Spleen (tissue), 11 donors: Measurements from ENCODE around the gene FBXO10. TPM values are rescaled to one million over a fixed set of nuclear protein-coding genes. Genes with fewer than 3 reads are reported as not detected.

Experiments used
- DNase-seq: peaks from one replicate; pipeline ENCODE4 v3.0.0-alpha.2; 2020
- H3K27ac ChIP-seq, 8 donors: fragments of 200-600 bp; sonication (generic) in 7 of 8; 1 replicate in 4 of 8; 2 replicates in 4 of 8; pipeline versions ENCODE4 v1.5.0 to v1.8.0; 2016 to 2021; ENCODE audit warnings: inconsistent platforms in 4 of 8, mild to moderate bottlenecking in 4 of 8, moderate library complexity in 1 of 8
- H3K27me3 ChIP-seq, 7 donors: fragments of 200-600 bp; sonication (generic) in 6 of 7; replicated peaks in 1 of 7; 1 replicate in 4 of 7; 2 replicates in 3 of 7; pipeline versions ENCODE4 v1.5.0 to v1.8.0; 2016 to 2021; ENCODE audit warnings: inconsistent platforms in 3 of 7, mild to moderate bottlenecking in 1 of 7
- H3K36me3 ChIP-seq, 6 donors: fragments of 200-600 bp; sonication (generic) in 5 of 6; 1 replicate in 4 of 6; 2 replicates in 2 of 6; pipeline versions ENCODE4 v1.5.0 to v1.8.0; 2016 to 2021; ENCODE audit warnings: inconsistent platforms in 2 of 6
- H3K4me1 ChIP-seq, 6 donors: fragments of 200-600 bp; sonication (generic) in 5 of 6; 1 replicate in 3 of 6; 2 replicates in 3 of 6; pipeline versions ENCODE4 v1.5.0 to v1.8.0; 2016 to 2021; ENCODE audit warnings: inconsistent platforms in 3 of 6
- H3K4me3 ChIP-seq, 8 donors: fragments of 200-600 bp; sonication (generic) in 7 of 8; 1 replicate in 4 of 8; 2 replicates in 4 of 8; pipeline versions ENCODE4 v1.5.0 to v1.8.0; 2016 to 2021; ENCODE audit warnings: inconsistent platforms in 4 of 8, mild to moderate bottlenecking in 4 of 8, moderate library complexity in 2 of 8
- H3K9me3 ChIP-seq, 8 donors: fragments of 200-600 bp; sonication (generic) in 7 of 8; 1 replicate in 4 of 8; 2 replicates in 4 of 8; pipeline versions ENCODE4 v1.5.0 to v1.8.0; 2016 to 2021; ENCODE audit warnings: inconsistent platforms in 4 of 8
- CTCF ChIP-seq, 11 experiments: fragments of 200-600 bp in 7 of 11; fragments of 450-650 bp in 4 of 11; sonication (generic) in 4 of 11; IDR thresholded peaks in 8 of 11; conservative IDR thresholded peaks in 3 of 11; 1 replicate in 7 of 11; 2 replicates in 4 of 11; pipeline versions ENCODE4 v1.4.0 to v1.8.0; 2016 to 2021; ENCODE audit warnings: antibody characterized with exemption in 11 of 11, inconsistent platforms in 4 of 11, mild to moderate bottlenecking in 1 of 11
- POLR2A ChIP-seq, 3 donors: fragments of 450-650 bp; IDR thresholded peaks; one replicate each; pipeline ENCODE4 v1.5.1; 2017; ENCODE audit warnings: antibody characterized with exemption in 3 of 3, mild to moderate bottlenecking in 1 of 3
- POLR2AphosphoS5 ChIP-seq, 3 donors: sonication (generic); formaldehyde crosslinking; IDR thresholded peaks; one replicate each; pipeline ENCODE4 v1.5.1; 2017; ENCODE audit warnings: antibody characterized with exemption in 3 of 3
- WGBS, 5 donors: extraction: QIAGEN DNeasy Blood & Tissue Kit in 3 of 5; methylation state at CpG; one replicate each; pipeline versions ENCODE4 v1.1.5 to v1.1.7; 2013 to 2018; 5-methylcytosine and 5-hydroxymethylcytosine counted together
- intact Hi-C: fragments of 100-400 bp; cut with DNase I; formaldehyde crosslinking; loops from one replicate; pipeline ENCODE4 v1.15.0; 2023; ENCODE audit warnings: low total_unique reads
- polyA plus RNA-seq, 3 donors: library from polyadenylated mRNA; stranded (reverse); fragments of 200-250 nt; gene quantifications; one replicate each; pipeline ENCODE4 v1.2.1, GENCODE V29; 2013
- total RNA-seq, 7 donors: library from RNA; depleted of rRNA in 3 of 7; stranded (reverse); fragments of >200 nt in 3 of 7; fragmentation: NEBNext Ultra II Directional in 4 of 7; extraction: Animal tissue kit (Norgen Biotek cat#: 25700) in 4 of 7; gene quantifications; one replicate each; pipeline versions ENCODE4 v1.1.0 to v1.2.1, GENCODE V29; 2016 to 2021
- donor health status: healthy with polysubstance abuse.
- donor health status: DM: no; HTN: no; CAD: no; lungs with moderate emphysema.
- donor health status: DM: no; HTN: no; CAD: no.
- donor health status: Bipolar disorder and iron deficiency.
- donor health status: healthy.
- donor health status: DM: no; HTN: no; CAD: no.
- donor health status: DM: yes; HTN: yes; CAD: no.

The FBXO10 gene
- total and polyA plus RNA-seq, 10 donors, result 3.2 to 36.9 (median 18.6) TPM

- intact Hi-C loops, result no loop called here
- H3K27me3 ChIP-seq, result no peaks in the 10 kb centered on the region
- H3K27ac ChIP-seq, result peak overlapping the region in 7 of 8 donors; percentile 7 to 63 (median 43)
- H3K4me3 ChIP-seq, result no peak overlapping the region
- WGBS, 5 donors, result 96 to 99% (median 98%) methylated on average over 8 of the region's 8 CpGs
- TF ChIP-seq CTCF (IDR thresholded peaks at IDR 0.05 in 8 of 11, conservative IDR thresholded peaks at IDR 0.05 in 3 of 11) (no peak), POLR2A (IDR thresholded peaks at IDR 0.05) (no peak), POLR2AphosphoS5 (IDR thresholded peaks at IDR 0.05) (no peak)
- H3K9me3 ChIP-seq, result no peaks in the 10 kb centered on the region
- H3K36me3 ChIP-seq, result peaks cover 3 to 53% (median 19%) of the 10 kb centered on the region in 6 donors
- no peak for DNase-seq
- peaks cover 0 to 26% (median 0%) of the 10 kb centered on the region in 6 donors for H3K4me1 ChIP-seq
Measured at GRCh38 chr9:37541465-37541864, 34.7 kb downstream of the FBXO10 start.

DNA sequence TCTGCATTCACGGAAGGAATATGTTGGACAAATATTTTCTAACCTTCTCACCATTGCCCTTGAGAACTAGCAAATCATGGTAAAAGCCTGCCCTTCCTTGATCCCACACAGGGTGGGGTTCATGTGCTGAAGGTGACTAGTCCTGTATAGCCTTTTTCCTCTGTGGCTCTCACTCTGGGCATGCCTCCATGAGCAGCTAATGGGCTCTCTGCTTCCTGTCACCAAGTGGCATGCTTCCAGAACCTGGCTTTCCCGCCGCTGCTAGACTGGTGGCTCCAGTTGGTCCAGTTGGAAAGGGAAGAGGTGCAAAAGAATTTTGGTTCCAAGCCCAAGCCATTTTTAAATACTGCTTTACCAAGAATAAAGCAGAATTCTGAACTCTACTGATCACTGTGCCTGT lies 35.5 kb downstream of the FBXO10 start:
- DNase-seq, result no peak
- Histone ChIP-seq H3K4me3 (no peak overlapping the region), H3K4me1 (peaks cover 0 to 26% (median 0%) of the 10 kb centered on the region in 6 donors), H3K27ac (peak overlapping the region in 7 of 8 donors; percentile 11 to 63 (median 43)), H3K27me3 (no peaks in the 10 kb centered on the region), H3K9me3 (no peaks in the 10 kb centered on the region), H3K36me3 (peaks cover 3 to 62% (median 20%) of the 10 kb centered on the region in 6 donors)
- intact Hi-C loops, result no loop called here
- TF ChIP-seq CTCF (IDR thresholded peaks at IDR 0.05 in 8 of 11, conservative IDR thresholded peaks at IDR 0.05 in 3 of 11), result no peak
- peak in 2 of 3 donors; percentile 50 to 61 for TF ChIP-seq POLR2AphosphoS5 (IDR thresholded peaks at IDR 0.05)
- 68 to 86% (median 84%) methylated on average over 3 of the region's 3 CpGs for WGBS, 5 donors

DNA sequence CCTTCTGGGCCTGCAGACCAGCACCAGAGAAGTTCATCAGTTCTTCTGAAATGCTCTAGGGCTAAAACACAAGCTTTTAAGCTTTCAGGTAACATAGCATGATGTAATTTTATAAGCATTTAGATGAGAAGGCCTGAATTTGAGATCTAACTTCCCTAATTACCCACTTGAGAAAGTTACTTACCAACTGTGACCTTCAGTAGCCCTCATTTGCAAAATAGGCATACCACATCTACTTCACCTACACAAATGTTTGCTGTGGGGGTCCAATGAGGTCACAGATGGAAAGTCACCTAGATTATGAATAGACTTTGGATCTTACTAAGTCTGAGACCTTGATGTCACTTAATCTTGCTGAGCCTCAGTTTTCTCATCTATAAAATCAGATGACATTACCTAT lies 36.5 kb downstream of the FBXO10 start:
- intact Hi-C loops, result no loop called here
- Histone ChIP-seq H3K27ac (peak overlapping the region in 4 of 8 donors; percentile 11 to 63 (median 57)), H3K27me3 (no peaks in the 10 kb centered on the region), H3K4me1 (peaks cover 0 to 26% (median 0%) of the 10 kb centered on the region in 6 donors), H3K9me3 (no peaks in the 10 kb centered on the region), H3K36me3 (peaks cover 3 to 69% (median 20%) of the 10 kb centered on the region in 6 donors), H3K4me3 (no peak overlapping the region)
- DNase-seq, result no peak
- no peak for TF ChIP-seq CTCF (IDR thresholded peaks at IDR 0.05 in 8 of 11, conservative IDR thresholded peaks at IDR 0.05 in 3 of 11)
- TF ChIP-seq POLR2A (IDR thresholded peaks at IDR 0.05), result no peak
- no peak for TF ChIP-seq POLR2AphosphoS5 (IDR thresholded peaks at IDR 0.05)

DNA sequence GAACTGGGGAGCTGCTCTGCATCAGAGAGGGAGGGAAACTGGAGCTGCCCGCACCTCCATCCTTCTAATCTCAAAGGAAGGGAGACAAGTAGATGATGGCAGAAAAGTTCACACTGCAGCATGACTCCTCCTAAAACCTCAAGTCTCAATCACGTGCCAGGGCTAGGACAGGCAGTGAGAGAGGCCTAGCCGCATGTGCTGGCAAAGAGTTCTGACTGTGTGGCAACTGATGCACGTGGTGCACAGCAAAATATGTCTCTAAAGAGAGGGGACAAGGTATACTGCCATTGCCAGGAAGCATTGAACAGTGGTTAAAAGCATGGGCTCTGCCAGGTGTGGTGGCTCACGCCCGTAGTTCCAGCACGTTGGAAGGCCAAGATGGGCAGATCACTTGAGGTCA lies 38.1 kb downstream of the FBXO10 start:
- H3K4me1 ChIP-seq, result peaks cover 0 to 23% (median 0%) of the 10 kb centered on the region in 6 donors
- H3K9me3 ChIP-seq, result no peaks in the 10 kb centered on the region
- H3K4me3 ChIP-seq, result no peak overlapping the region
- whole genome bisulfite sequencing, 5 donors, result 86 to 97% (median 94%) methylated on average over 7 of the region's 7 CpGs
- H3K27me3 ChIP-seq, result no peaks in the 10 kb centered on the region
- no peak for TF ChIP-seq POLR2A (IDR thresholded peaks at IDR 0.05)
- no peak for TF ChIP-seq CTCF (IDR thresholded peaks at IDR 0.05 in 8 of 11, conservative IDR thresholded peaks at IDR 0.05 in 3 of 11)
- TF ChIP-seq POLR2AphosphoS5 (IDR thresholded peaks at IDR 0.05), result no peak
- H3K27ac ChIP-seq, result no peak overlapping the region
- peaks cover 3 to 75% (median 20%) of the 10 kb centered on the region in 6 donors for H3K36me3 ChIP-seq
- DNase-seq, result no peak
- intact Hi-C loops, result no loop called here
